HCT116 (cell line): ENCODE results near the gene PSKH1. TPM values are rescaled to one million over a fixed set of nuclear protein-coding genes. Genes with fewer than 3 reads are reported as not detected.
"Not testable (repeated sequence)": the region's sequence is repeated elsewhere in the genome, so short reads cannot be mapped to it uniquely, and the experiment has no call there.

ENCODE experiments used
- ATAC-seq: fragments of 200-7000 bp; cut with Tn5 transposase; 2 replicates; pipeline ENCODE4 v1.9.1; 2020; ENCODE audit warnings: mild to moderate bottlenecking, moderate library complexity
- BruUV-seq: library from RNA; stranded (reverse); fragments of 400-500 nt; replicated peaks from 2 replicates; lab custom pipeline; 2021; lab: Mats Ljungman, UMichigan
- CTCF ChIA-PET: fragments of 300-600 bp; sonication (Branson Sonifier 250); formaldehyde crosslinking; loops from one replicate; lab custom pipeline; 2021; ENCODE audit warnings: antibody characterized with exemption; lab: Charles Lee
- POLR2A ChIA-PET: fragments of 300-600, 350-600 bp; sonication (Branson Sonifier 250); formaldehyde crosslinking; loops from one replicate; lab custom pipeline; 2021; ENCODE audit warnings: antibody characterized with exemption; lab: Charles Lee
- RAD21 ChIA-PET, 2 experiments: fragments of 300-600 bp; sonication (Branson Sonifier 250); formaldehyde crosslinking; loops; one replicate each; lab custom pipeline; 2023; ENCODE audit warnings: low total read pairs in 2 of 2; ENCODE audit not compliant: uncharacterized antibody in 2 of 2, unreplicated experiment in 2 of 2, low non-redundant PET in 1 of 2; lab: Charles Lee
- DNase-seq: peaks from one replicate; pipeline ENCODE4 v3.0.0-alpha.2; 2010; ENCODE audit warnings: low read depth, low spot score
- H2AFZ ChIP-seq: fragments of 200-600 bp; shearing (Covaris generic), sonication (generic); 2 replicates; pipeline ENCODE4 v1.6.1; 2017; ENCODE audit warnings: low read depth, mixed run types, mixed read lengths, antibody characterized with exemption, low read length; ENCODE audit not compliant: poor library complexity, severe bottlenecking
- H3K27ac ChIP-seq: 2 replicates; pipeline ENCODE4 v1.5.1; 2012; ENCODE audit warnings: low read depth, low read length
- H3K27me3 ChIP-seq: fragments of 200-600 bp; sonication (generic); 2 replicates; pipeline ENCODE4 v1.6.1; 2016; ENCODE audit warnings: mixed run types, low read length, mixed read lengths; ENCODE audit not compliant: insufficient read depth
- H3K36me3 ChIP-seq, 2 experiments: fragments of 200-500 bp in 1 of 2; fragments of 200-600 bp in 1 of 2; sonication (Bioruptor generic) in 1 of 2; sonication (generic) in 1 of 2; 2 replicates each; pipeline versions ENCODE4 v1.5.1 to v1.6.1; 2014 to 2016; ENCODE audit warnings: low read length in 2 of 2, inconsistent platforms in 1 of 2, mixed read lengths in 1 of 2, mixed run types in 1 of 2; ENCODE audit not compliant: insufficient read depth in 2 of 2, control insufficient read depth in 1 of 2
- H3K4me1 ChIP-seq, 2 experiments: fragments of 200-600 bp in 1 of 2; sonication (generic) in 1 of 2; 2 replicates each; pipeline versions ENCODE4 v1.5.1 to v1.6.1; 2012 to 2017; ENCODE audit warnings: low read length in 2 of 2, inconsistent platforms in 1 of 2, mild to moderate bottlenecking in 1 of 2, mixed read lengths in 1 of 2, mixed run types in 1 of 2, moderate library complexity in 1 of 2; ENCODE audit not compliant: insufficient read depth in 2 of 2, control insufficient read depth in 1 of 2
- H3K4me2 ChIP-seq: fragments of 200-600 bp; sonication (generic); 2 replicates; pipeline ENCODE4 v1.6.1; 2017; ENCODE audit warnings: mixed run types, low read length, mixed read lengths
- H3K4me3 ChIP-seq, 2 experiments: fragments of 200-600 bp in 1 of 2; sonication (generic) in 1 of 2; replicated peaks in 1 of 2; 2 replicates each; pipeline ENCODE4 v1.5.1; 2011 to 2016; ENCODE audit warnings: low read length in 2 of 2, control low read depth in 1 of 2, low read depth in 1 of 2, mild to moderate bottlenecking in 1 of 2, mixed read lengths in 1 of 2, mixed run types in 1 of 2
- H3K79me2 ChIP-seq: fragments of 200-600 bp; sonication (generic); 2 replicates; pipeline ENCODE4 v1.6.1; 2017; ENCODE audit warnings: mild to moderate bottlenecking, mixed run types, low read length, moderate library complexity, mixed read lengths; ENCODE audit not compliant: insufficient read depth
- H3K9ac ChIP-seq: fragments of 200-600 bp; sonication (generic); 2 replicates; pipeline ENCODE4 v1.6.1; 2016; ENCODE audit warnings: low read length, mixed read lengths
- H3K9me2 ChIP-seq: fragments of 200-600 bp; sonication (generic), shearing (Covaris generic); 2 replicates; pipeline ENCODE4 v1.6.1; 2017; ENCODE audit warnings: mixed run types, mild to moderate bottlenecking, moderate library complexity; ENCODE audit not compliant: insufficient read depth
- H3K9me3 ChIP-seq, 2 experiments: fragments of 200-500 bp in 1 of 2; fragments of 200-600 bp in 1 of 2; sonication (Bioruptor generic) in 1 of 2; sonication (generic) in 1 of 2; 2 replicates each; pipeline ENCODE4 v1.6.1; 2014 to 2017; ENCODE audit warnings: low read length in 2 of 2, mixed read lengths in 2 of 2, inconsistent platforms in 1 of 2, low read depth in 1 of 2, mild to moderate bottlenecking in 1 of 2, mixed run types in 1 of 2, moderate library complexity in 1 of 2; ENCODE audit not compliant: control insufficient read depth in 1 of 2, insufficient read depth in 1 of 2
- H4K20me1 ChIP-seq: fragments of 200-600 bp; sonication (generic), shearing (Covaris generic); 2 replicates; pipeline ENCODE4 v1.6.1; 2017; ENCODE audit warnings: mixed run types, mild to moderate bottlenecking, moderate library complexity; ENCODE audit not compliant: insufficient read depth
- EGR1 ChIP-seq: IDR thresholded peaks from 2 replicates; pipeline ENCODE4 v1.6.1; 2012; ENCODE audit warnings: low read depth
- EZH2phosphoT487 ChIP-seq: fragments of 200-600 bp; IDR thresholded peaks from 2 replicates; pipeline ENCODE4 v1.6.1; 2018; ENCODE audit warnings: antibody characterized with exemption, borderline replicate concordance
- POLR2AphosphoS5 ChIP-seq: IDR thresholded peaks from 2 replicates; pipeline ENCODE4 v1.6.1; 2011; ENCODE audit warnings: mild to moderate bottlenecking, low read depth, low read length, moderate library complexity
- SIN3A ChIP-seq: IDR thresholded peaks from 2 replicates; pipeline ENCODE4 v1.6.1; 2012; ENCODE audit warnings: low read depth
- SP1 ChIP-seq: IDR thresholded peaks from 2 replicates; pipeline ENCODE4 v1.6.1; 2012; ENCODE audit warnings: low read depth
- intact Hi-C: fragments of 100-400 bp; cut with micrococcal nuclease; formaldehyde crosslinking; loops from 2 replicates; pipeline ENCODE4 v1.10.0; 2022
- total RNA-seq: library from RNA; stranded (reverse); gene quantifications from one replicate; pipeline ENCODE4 v1.2.1, GENCODE V29; 2021; ENCODE audit not compliant: unreplicated experiment

Gene PSKH1
- total RNA-seq, 1 experiment from 2014 or later: 16.2 TPM

GRCh38 chr16:67937713-67938112, 44.7 kb downstream of the PSKH1 start:
- intact Hi-C loops: loop anchor here (5.0 to 10.0 kb wide), 2 partner anchors 120 to 413 kb away; partner anchors contain the start of gene RIPOR1
- H3K9ac ChIP-seq, POLR2A ChIA-PET, BruUV-seq, H3K9me3 ChIP-seq, H4K20me1 ChIP-seq, H3K9me2 ChIP-seq, H3K4me3 ChIP-seq, DNase-seq, H2AFZ ChIP-seq, ATAC-seq, H3K27me3 ChIP-seq: not testable (repeated sequence)
- Histone ChIP-seq H3K79me2 (peaks cover 33% of the 10 kb centered on the region), H3K4me2 (peak overlapping the region; percentile 98), H3K4me1 (peaks cover 3 to 42% of the 10 kb centered on the region in 2 experiments; a peak in 3 of 4 replicates), H3K27ac (peak overlapping the region; percentile 83; the same call in 1 of the 2 replicates), H3K36me3 (peaks cover 0 to 14% of the 10 kb centered on the region in 2 experiments; a peak in 1 of 4 replicates)
- RAD21 ChIA-PET: interaction anchor here in 1 of 2 experiments (0.7 kb wide), 1 partner anchor 58 kb away, joined by 4 read pairs; no protein-coding TSS in a partner anchor
- CTCF ChIA-PET: interaction anchor here (1.4 kb wide), 1 partner anchor 103 kb away, joined by 3 read pairs; no protein-coding TSS in a partner anchor

- H3K27me3 ChIP-seq: no peaks in the 10 kb centered on the region
- DNase-seq (no peak), ATAC-seq (no peak)
- no peaks in the 10 kb centered on the region for H3K9me3 ChIP-seq
- intact Hi-C loops: loop anchor here (5.0 to 10.0 kb wide), 2 partner anchors 122 to 415 kb away; partner anchors contain the start of gene RIPOR1
- H3K27ac ChIP-seq: no peak overlapping the region
- TF ChIP-seq SIN3A (no peak), SP1 (no peak), EZH2phosphoT487 (no peak), POLR2AphosphoS5 (no peak; the same call in 1 of the 2 replicates), EGR1 (no peak)
- no peaks in the 10 kb centered on the region for H3K9me2 ChIP-seq
- BruUV-seq: no TSS peak
- ChIA-PET CTCF (no interaction called here), POLR2A (no interaction called here), RAD21 (no interaction called here)
- H3K4me3 ChIP-seq: no peak overlapping the region
- H3K4me2 ChIP-seq: no peak overlapping the region
- H2AFZ ChIP-seq: no peak overlapping the region
- no peaks in the 10 kb centered on the region for H4K20me1 ChIP-seq
- H3K36me3 ChIP-seq: peaks cover 0 to 7% of the 10 kb centered on the region in 2 experiments; a peak in 2 of 4 replicates
- H3K9ac ChIP-seq: no peak overlapping the region
- peaks cover 3 to 32% of the 10 kb centered on the region in 2 experiments; a peak in 3 of 4 replicates for H3K4me1 ChIP-seq
- H3K79me2 ChIP-seq: peaks cover 21% of the 10 kb centered on the region
Measured at GRCh38 chr16:67939507-67940445, 46.7 kb downstream of the PSKH1 start.
